Activated CD8-positive, alpha-beta memory T cell treated with anti-CD3 and anti-CD28 coated beads for 1 hour (primary cell): ENCODE results near the gene MACROD2.
"Not testable (repeated sequence)": the region's sequence is repeated elsewhere in the genome, so short reads cannot be mapped to it uniquely, and the experiment has no call there.

Source experiments
- DNase-seq, 2 donors: peaks; one replicate each; pipeline ENCODE4 v3.0.0-alpha.2; 2020; ENCODE audit warnings: low read depth in 1 of 2; ENCODE audit errors: extremely low read depth in 1 of 2

The MACROD2 gene

GRCh38 chr20:14245368-14245970 lies 250.2 kb downstream of the MACROD2 start:
- DNase-seq: no peak

GRCh38 chr20:14259689-14260088 lies 264.4 kb downstream of the MACROD2 start:
- DNase-seq: no peak

GRCh38 chr20:14260367-14260766 lies 265.1 kb downstream of the MACROD2 start:
- DNase-seq: no peak

GRCh38 chr20:14264869-14265268 lies 269.6 kb downstream of the MACROD2 start:
- no peak for DNase-seq

GRCh38 chr20:14266246-14266645 lies 270.9 kb downstream of the MACROD2 start:
- no peak for DNase-seq

GRCh38 chr20:14270751-14271150 lies 275.4 kb downstream of the MACROD2 start:
- DNase-seq: not testable (repeated sequence)

GRCh38 chr20:14282140-14282539 lies 286.8 kb downstream of the MACROD2 start:
- DNase-seq: no peak

GRCh38 chr20:14284443-14284842 lies 289.1 kb downstream of the MACROD2 start:
- DNase-seq: no peak

GRCh38 chr20:14288341-14289330 lies 293.3 kb downstream of the MACROD2 start:
- no peak for DNase-seq

- DNase-seq: no peak
Observed at GRCh38 chr20:14291502-14291901, 296.2 kb downstream of the MACROD2 start.

- no peak for DNase-seq
Observed at GRCh38 chr20:14295238-14295637, 299.9 kb downstream of the MACROD2 start.

- no peak for DNase-seq
Observed at GRCh38 chr20:14295770-14296309, 300.5 kb downstream of the MACROD2 start.

GRCh38 chr20:14299831-14300230 lies 304.5 kb downstream of the MACROD2 start:
- DNase-seq: no peak

- no peak for DNase-seq
Observed at GRCh38 chr20:14303106-14303505, 307.8 kb downstream of the MACROD2 start.

- no peak for DNase-seq
Observed at GRCh38 chr20:14303651-14304050, 308.3 kb downstream of the MACROD2 start.

- DNase-seq: no peak
Observed at GRCh38 chr20:14304472-14304871, 309.2 kb downstream of the MACROD2 start.

GRCh38 chr20:14307956-14308355 lies 312.6 kb downstream of the MACROD2 start:
- no peak for DNase-seq

GRCh38 chr20:14310977-14311627 lies 315.8 kb downstream of the MACROD2 start:
- no peak for DNase-seq

GRCh38 chr20:14312001-14312400 lies 316.7 kb downstream of the MACROD2 start:
- no peak for DNase-seq

GRCh38 chr20:14313341-14314020 lies 318.2 kb downstream of the MACROD2 start:
- no peak for DNase-seq

- DNase-seq: no peak
Observed at GRCh38 chr20:14319704-14320103, 324.4 kb downstream of the MACROD2 start.
